Skeletal muscle tissue (tissue), 4 donors: ENCODE results near the gene GPR65. TPM values are rescaled to one million over a fixed set of nuclear protein-coding genes. Genes with fewer than 3 reads are reported as not detected.
A peak's percentile ranks its signal among the peaks of the same experiment; 100 is the strongest.
"Not testable (repeated sequence)": the region's sequence is repeated elsewhere in the genome, so short reads cannot be mapped to it uniquely, and the experiment has no call there.

Experiments
- H3K27ac ChIP-seq: one replicate; pipeline ENCODE4 v1.7.0; 2013; ENCODE audit warnings: mild to moderate bottlenecking, low read depth, low read length, inconsistent platforms
- H3K27me3 ChIP-seq, 3 donors: one replicate each; pipeline ENCODE4 v1.7.0; 2013; ENCODE audit warnings: low read length in 3 of 3; ENCODE audit not compliant: control insufficient read depth in 3 of 3, insufficient read depth in 3 of 3
- H3K36me3 ChIP-seq, 3 donors: one replicate each; pipeline ENCODE4 v1.7.0; 2013; ENCODE audit warnings: low read length in 3 of 3; ENCODE audit not compliant: control insufficient read depth in 3 of 3, insufficient read depth in 3 of 3
- H3K4me1 ChIP-seq, 3 donors: one replicate each; pipeline ENCODE4 v1.7.0; 2013; ENCODE audit warnings: low read length in 3 of 3, mild to moderate bottlenecking in 3 of 3; ENCODE audit not compliant: control insufficient read depth in 3 of 3, insufficient read depth in 3 of 3
- H3K4me3 ChIP-seq, 3 donors: one replicate each; pipeline ENCODE4 v1.7.0; 2013; ENCODE audit warnings: low read length in 3 of 3
- H3K9ac ChIP-seq, 3 donors: one replicate each; pipeline ENCODE4 v1.7.0; 2013; ENCODE audit warnings: low read length in 3 of 3, mild to moderate bottlenecking in 3 of 3, moderate library complexity in 2 of 3, low read depth in 1 of 3
- H3K9me3 ChIP-seq, 3 donors: one replicate each; pipeline ENCODE4 v1.7.0; 2013; ENCODE audit warnings: low read length in 3 of 3; ENCODE audit not compliant: control insufficient read depth in 3 of 3
- total RNA-seq: library from RNA; depleted of rRNA; stranded (reverse); fragments of >200 nt; gene quantifications from one replicate; pipeline ENCODE4 v1.2.3, GENCODE V29; 2014
- donor health status: Osteomylitis.

GPR65 gene
- total RNA-seq, 1 donor from 2014 or later, result 0.52 TPM

DNA sequence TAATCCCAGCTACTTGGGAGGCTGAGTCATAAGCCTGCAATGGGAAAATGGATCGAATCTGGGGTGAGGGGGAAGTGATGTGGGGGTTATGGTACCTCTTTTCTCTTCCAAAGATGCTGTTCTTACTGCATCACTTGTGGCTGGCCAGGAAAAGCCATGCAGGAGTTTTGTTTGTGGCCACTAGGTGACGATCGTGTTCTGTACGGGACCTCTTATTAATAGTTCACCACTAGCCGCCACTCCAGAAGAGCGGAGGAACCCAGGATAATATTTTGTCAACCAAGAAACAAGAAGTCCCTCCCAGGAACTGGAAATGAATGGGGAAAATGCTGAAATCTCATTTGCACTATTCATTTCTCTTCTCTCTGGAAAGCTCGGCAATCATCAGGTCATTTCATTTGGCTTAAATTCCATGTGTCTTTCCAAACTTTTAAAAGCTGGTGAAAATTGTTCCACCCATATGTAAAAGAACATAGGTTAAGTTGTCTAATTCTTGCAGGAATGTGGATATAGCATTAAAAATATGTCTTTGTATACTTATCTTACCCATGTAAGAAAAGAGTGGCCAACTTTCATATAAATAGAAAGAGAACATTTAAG lies 8.9 kb downstream of the GPR65 start:
- Histone ChIP-seq H3K27ac (no peak overlapping the region), H3K4me1 (no peaks in the 10 kb centered on the region)

DNA sequence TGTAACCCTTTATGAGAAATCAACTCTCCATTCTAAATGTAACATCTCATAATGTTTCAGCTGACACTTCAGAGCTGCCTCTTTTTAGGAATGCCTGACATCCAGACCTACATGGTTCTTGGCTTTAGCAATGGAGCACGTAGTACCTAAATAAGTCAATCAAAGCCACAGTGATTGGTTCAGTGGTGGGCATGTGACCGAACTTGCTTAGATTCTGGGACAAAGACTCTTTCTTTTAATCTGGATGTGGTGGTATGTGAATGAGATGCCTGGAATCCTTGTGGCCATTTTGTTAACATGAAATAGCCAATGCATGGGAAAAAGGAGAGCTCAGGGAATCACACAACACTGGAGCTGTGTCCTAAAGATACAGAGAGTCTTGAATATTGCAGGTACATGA lies 11.8 kb downstream of the GPR65 start:
- no peak overlapping the region for H3K4me3 ChIP-seq
- H3K27me3 ChIP-seq, result no peaks in the 10 kb centered on the region
- no peaks in the 10 kb centered on the region for H3K36me3 ChIP-seq
- H3K9ac ChIP-seq, result no peak overlapping the region
- H3K4me1 ChIP-seq, result no peaks in the 10 kb centered on the region
- H3K9me3 ChIP-seq, result no peaks in the 10 kb centered on the region
- no peak overlapping the region for H3K27ac ChIP-seq

More for the DNA sequence above, 8.9 kb downstream of the GPR65 start:
- Histone ChIP-seq H3K9ac (peak overlapping the region in 1 of 3 donors; percentile 19), H3K27me3 (no peaks in the 10 kb centered on the region), H3K36me3 (no peaks in the 10 kb centered on the region), H3K9me3 (no peaks in the 10 kb centered on the region), H3K4me3 (no peak overlapping the region)

DNA sequence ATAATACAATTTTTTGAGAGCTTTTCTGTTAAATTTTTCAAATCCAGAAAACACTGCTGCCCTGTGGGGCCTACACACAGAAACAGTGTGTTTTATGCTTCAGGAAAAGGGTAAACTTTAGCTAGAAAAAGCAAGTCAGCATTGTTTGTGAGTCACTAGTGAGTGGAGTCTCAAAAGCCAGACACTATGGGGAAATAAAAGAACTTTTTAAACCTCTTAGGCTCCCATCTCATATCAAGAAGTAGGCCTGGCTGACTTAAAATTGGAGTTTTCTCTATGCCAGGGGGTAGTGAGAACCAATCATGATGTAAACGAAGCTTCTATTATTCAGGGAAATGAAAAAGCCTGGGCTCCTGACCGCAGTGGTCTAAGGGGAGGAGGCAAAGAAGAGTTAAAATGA lies 12.6 kb downstream of the GPR65 start:
- H3K27ac ChIP-seq, result no peak overlapping the region
- H3K36me3 ChIP-seq, result no peaks in the 10 kb centered on the region
- no peaks in the 10 kb centered on the region for H3K27me3 ChIP-seq
- H3K4me1 ChIP-seq, result no peaks in the 10 kb centered on the region
- H3K9me3 ChIP-seq, result no peaks in the 10 kb centered on the region
- H3K9ac ChIP-seq, result no peak overlapping the region
- no peak overlapping the region for H3K4me3 ChIP-seq

DNA sequence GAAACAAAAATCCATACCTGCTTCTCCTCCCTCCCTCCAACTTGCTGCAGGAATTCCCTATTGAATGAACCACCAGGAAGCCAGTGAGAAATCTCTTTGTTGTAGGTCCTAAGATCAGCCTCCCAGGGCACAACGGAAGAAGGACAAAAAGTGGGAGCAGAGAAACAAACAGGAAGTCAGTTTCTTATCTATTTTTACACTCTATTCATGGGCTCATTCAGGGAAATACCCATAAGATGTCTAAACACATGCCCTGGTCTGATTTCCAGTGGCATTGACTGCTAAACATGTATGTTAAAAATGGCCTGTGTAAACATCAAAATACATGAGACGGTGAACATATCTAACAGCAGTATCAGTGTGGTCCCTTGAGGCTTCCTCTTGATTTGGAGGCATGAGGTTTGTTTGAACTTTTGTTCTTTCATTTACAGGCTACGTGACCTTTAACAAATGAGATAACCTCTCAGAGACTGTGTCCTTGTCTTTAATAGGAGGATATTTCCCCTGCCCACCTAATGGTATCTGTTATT lies 18.8 kb downstream of the GPR65 start:
- no peaks in the 10 kb centered on the region for H3K36me3 ChIP-seq
- H3K9ac ChIP-seq, result no peak overlapping the region
- H3K9me3 ChIP-seq, result no peaks in the 10 kb centered on the region
- H3K27me3 ChIP-seq, result no peaks in the 10 kb centered on the region
- no peaks in the 10 kb centered on the region for H3K4me1 ChIP-seq
- H3K4me3 ChIP-seq, result no peak overlapping the region
- H3K27ac ChIP-seq, result no peak overlapping the region

DNA sequence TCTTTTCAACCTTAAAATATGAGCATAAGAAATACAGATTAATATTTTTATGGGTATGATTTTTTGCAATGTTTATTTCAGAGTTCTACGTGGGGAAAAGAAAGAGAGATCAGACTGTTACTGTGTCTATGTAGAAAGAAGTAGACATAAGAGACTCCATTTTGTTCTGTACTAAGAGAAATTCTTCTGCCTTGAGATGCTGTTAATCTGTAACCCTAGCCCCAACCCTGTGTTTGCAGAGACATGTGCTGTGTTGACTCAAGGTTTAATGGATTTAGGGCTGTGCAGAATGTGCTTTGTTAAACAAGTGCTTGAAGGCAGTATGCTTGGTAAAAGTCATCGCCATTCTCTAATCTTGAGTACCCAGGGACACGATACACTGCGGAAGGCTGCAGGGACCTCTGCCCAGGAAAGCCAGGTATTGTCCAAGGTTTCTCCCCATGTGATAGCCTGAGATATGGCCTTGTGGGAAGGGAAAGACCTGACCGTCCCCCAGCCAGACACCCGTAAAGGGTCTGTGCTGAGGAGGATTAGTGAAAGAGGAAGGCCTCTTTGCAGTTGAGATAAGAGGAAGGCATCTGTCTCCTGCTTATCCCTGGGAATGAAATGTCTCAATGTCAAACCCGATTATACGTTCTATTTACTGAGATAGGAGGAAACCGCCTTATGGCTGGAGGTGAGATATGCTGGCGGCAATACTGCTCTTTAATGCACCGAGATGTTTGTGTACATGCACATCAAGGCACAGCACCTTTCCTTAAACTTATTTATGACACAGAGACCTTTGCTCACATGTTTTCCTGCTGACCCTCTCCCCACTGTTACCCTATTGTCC lies 19.5 kb downstream of the GPR65 start:
- not testable (repeated sequence) for H3K4me3 ChIP-seq, H3K4me1 ChIP-seq, H3K9ac ChIP-seq, H3K36me3 ChIP-seq, H3K27ac ChIP-seq, H3K9me3 ChIP-seq, H3K27me3 ChIP-seq

DNA sequence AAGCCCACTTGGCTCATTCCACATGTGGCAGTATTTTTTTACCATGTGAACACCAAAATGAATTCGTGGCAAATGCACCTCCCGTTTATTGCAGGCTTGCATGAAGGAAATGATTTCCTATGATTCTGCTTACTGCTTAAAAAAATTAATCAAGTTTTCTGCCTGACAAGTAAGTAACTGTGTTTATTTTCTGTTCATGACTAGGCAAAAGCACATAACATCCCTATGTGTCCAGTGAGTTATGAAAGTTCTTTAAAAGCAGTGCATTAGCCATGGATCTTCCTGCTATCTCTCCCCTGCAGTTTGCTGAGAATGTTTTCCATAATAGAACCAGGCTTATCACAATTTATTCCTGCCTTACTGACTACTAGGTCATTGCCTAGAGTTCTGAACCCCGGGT lies 20.4 kb downstream of the GPR65 start:
- Histone ChIP-seq H3K4me1 (no peaks in the 10 kb centered on the region), H3K9ac (no peak overlapping the region), H3K4me3 (no peak overlapping the region), H3K36me3 (no peaks in the 10 kb centered on the region), H3K27ac (no peak overlapping the region), H3K27me3 (no peaks in the 10 kb centered on the region), H3K9me3 (no peaks in the 10 kb centered on the region)

DNA sequence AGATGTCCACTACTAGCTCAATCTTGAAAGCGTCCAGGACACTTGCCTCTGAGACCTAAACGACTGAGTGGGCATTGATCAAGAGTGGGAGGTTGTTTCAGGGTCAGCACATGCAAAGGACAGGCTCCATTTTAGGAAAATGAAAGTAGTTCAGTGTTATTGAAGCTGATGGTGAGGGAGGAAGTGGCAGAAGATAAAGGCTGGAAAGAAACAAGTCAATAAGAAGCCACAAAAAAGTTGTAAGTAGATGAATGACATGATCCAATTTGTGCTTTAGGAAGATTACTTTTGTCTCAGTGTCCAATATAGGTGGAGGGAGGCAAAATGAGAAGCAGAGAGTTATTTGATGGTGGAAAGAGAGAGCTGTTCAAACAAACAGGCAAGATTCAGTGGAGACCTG lies 22.0 kb downstream of the GPR65 start:
- Histone ChIP-seq H3K9ac (no peak overlapping the region), H3K36me3 (no peaks in the 10 kb centered on the region), H3K27ac (no peak overlapping the region), H3K27me3 (no peaks in the 10 kb centered on the region), H3K9me3 (no peaks in the 10 kb centered on the region), H3K4me3 (no peak overlapping the region), H3K4me1 (no peaks in the 10 kb centered on the region)

DNA sequence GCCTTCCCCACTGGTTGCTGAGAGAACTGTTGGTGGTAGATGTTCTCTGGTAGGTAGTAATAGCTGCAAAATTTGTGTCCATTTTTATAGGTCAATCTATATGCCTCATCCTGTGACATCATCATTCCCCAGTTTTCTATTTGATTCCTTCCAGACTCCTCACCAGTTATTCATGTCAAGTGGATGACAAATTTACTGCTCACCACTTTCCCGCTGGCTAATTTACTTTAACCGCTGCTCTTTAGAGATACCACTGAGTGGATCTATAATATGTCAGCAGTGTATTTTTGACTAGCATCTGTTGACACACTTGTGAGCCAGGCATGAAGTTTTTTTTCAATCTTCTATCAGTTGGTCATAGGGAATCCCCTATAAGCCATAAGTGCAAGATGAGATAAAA lies 24.6 kb downstream of the GPR65 start:
- no peaks in the 10 kb centered on the region for H3K36me3 ChIP-seq
- no peak overlapping the region for H3K9ac ChIP-seq
- no peak overlapping the region for H3K4me3 ChIP-seq
- no peaks in the 10 kb centered on the region for H3K4me1 ChIP-seq
- H3K9me3 ChIP-seq, result no peaks in the 10 kb centered on the region
- H3K27ac ChIP-seq, result no peak overlapping the region
- H3K27me3 ChIP-seq, result no peaks in the 10 kb centered on the region

DNA sequence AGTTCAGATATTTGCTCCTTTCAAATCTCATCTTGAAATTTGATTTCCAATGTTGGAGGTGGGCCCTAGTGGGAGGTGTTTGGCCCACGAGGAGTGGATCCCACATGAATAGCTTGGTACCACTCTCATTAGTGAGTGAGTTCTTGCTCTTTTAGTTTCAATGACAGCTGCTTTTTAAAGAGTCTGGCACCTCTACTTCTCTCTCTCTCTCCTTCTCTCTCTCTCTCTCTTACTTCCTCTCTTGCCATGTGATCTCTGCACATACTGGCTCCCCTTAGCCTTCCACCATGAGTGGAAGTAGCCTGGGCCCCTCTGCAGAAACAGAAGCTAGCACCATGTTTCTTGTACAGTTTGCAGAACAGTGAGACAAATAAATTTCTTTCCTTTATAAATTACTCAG lies 25.1 kb downstream of the GPR65 start:
- no peaks in the 10 kb centered on the region for H3K36me3 ChIP-seq
- no peak overlapping the region for H3K4me3 ChIP-seq
- no peaks in the 10 kb centered on the region for H3K4me1 ChIP-seq
- H3K27ac ChIP-seq, result no peak overlapping the region
- H3K9ac ChIP-seq, result no peak overlapping the region
- no peaks in the 10 kb centered on the region for H3K9me3 ChIP-seq
- no peaks in the 10 kb centered on the region for H3K27me3 ChIP-seq

DNA sequence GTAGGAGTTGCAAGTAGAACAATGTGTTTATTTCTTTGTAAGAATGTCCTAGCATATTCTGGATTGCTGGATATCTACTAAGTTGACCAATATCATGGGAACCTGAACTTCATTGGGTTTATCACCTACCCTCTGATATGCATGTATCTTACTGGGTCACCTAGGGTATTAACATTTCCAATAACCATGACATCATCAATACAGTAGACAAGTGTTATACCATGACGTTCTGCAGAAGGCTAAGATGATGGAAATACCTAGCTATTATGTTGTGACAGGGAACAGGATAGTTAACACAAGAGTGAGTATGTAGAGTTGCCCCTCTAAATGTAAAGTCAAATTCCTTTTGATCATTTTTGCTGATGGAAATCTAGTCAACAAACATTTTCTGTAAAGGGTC lies 26.0 kb downstream of the GPR65 start:
- Histone ChIP-seq H3K9ac (no peak overlapping the region), H3K9me3 (no peaks in the 10 kb centered on the region), H3K27me3 (no peaks in the 10 kb centered on the region), H3K36me3 (no peaks in the 10 kb centered on the region), H3K27ac (no peak overlapping the region), H3K4me3 (no peak overlapping the region), H3K4me1 (no peaks in the 10 kb centered on the region)
